A549 (cell line): ENCODE data around the gene ZXDC. TPM values are rescaled to one million over a fixed set of nuclear protein-coding genes. Genes with fewer than 3 reads are reported as not detected.

ENCODE experiments used
- ATAC-seq, 2 experiments: fragments of 200-7000 bp in 1 of 2; fragments of >200 bp in 1 of 2; cut with Nextera tagmentation in 1 of 2; cut with Tn5 transposase in 1 of 2; 3 replicates each; pipeline versions ENCODE4 v1.8.0 to v1.9.1; 2018 to 2020; ENCODE audit warnings: mild to moderate bottlenecking in 1 of 2, moderate library complexity in 1 of 2
- CTCF ChIA-PET: fragments of 300-600 bp; sonication (Branson Sonifier 250); formaldehyde crosslinking; extraction: SDS; loops from one replicate; lab custom pipeline; 2021; ENCODE audit warnings: antibody characterized with exemption, inconsistent platforms; lab: Yijun Ruan, JAX
- POLR2A ChIA-PET: fragments of 350-600 bp; formaldehyde crosslinking; extraction: SDS; loops from one replicate; lab custom pipeline; 2021; ENCODE audit warnings: antibody characterized with exemption, inconsistent platforms; lab: Yijun Ruan, JAX
- DNase-seq, 2 experiments: peaks; one replicate each; pipeline versions ENCODE4 v3.0.0 to v3.0.0-alpha.2; 2011 to 2016; ENCODE audit warnings: low read depth in 1 of 2, low spot score in 1 of 2
- FAIRE-seq: peaks from 2 replicates; lab custom pipeline; 2011; peaks lifted over from hg19 to GRCh38; lab: Jason Lieb, UNC
- H3K27ac ChIP-seq, 2 experiments: fragments of >200 bp; sonication (Bioruptor Twin); formaldehyde crosslinking; 3 replicates each; pipeline ENCODE4 v1.5.1; 2016 to 2017
- H3K4me1 ChIP-seq: fragments of >200 bp; sonication (Bioruptor Twin); formaldehyde crosslinking; 3 replicates; pipeline ENCODE4 v1.6.1; 2016
- H3K4me2 ChIP-seq: fragments of >200 bp; sonication (Bioruptor Twin); formaldehyde crosslinking; 3 replicates; pipeline ENCODE4 v1.6.1; 2016
- H3K4me3 ChIP-seq: fragments of >200 bp; sonication (Bioruptor Twin); formaldehyde crosslinking; 3 replicates; pipeline ENCODE4 v1.5.1; 2016
- H3K9me3 ChIP-seq: fragments of >200 bp; sonication (Bioruptor Twin); formaldehyde crosslinking; 3 replicates; pipeline ENCODE4 v1.6.1; 2016
- BHLHE40 ChIP-seq: IDR thresholded peaks from 2 replicates; pipeline ENCODE4 v1.6.1; 2012; ENCODE audit warnings: low read depth, low read length, inconsistent platforms
- CBX8 ChIP-seq: fragments of 200-600 bp; sonication (generic); IDR thresholded peaks from 2 replicates; pipeline ENCODE4 v1.6.1; 2016
- CEBPB ChIP-seq, 2 experiments: fragments of >200 bp in 1 of 2; sonication (Bioruptor Twin) in 1 of 2; formaldehyde crosslinking in 1 of 2; IDR thresholded peaks; 2 replicates each; pipeline ENCODE4 v1.6.1; 2012 to 2016
- EP300 ChIP-seq, 2 experiments: fragments of >200 bp; sonication (Bioruptor Twin); formaldehyde crosslinking; IDR thresholded peaks; 2 replicates in 1 of 2; 3 replicates in 1 of 2; pipeline ENCODE4 v1.6.1; 2016 to 2017
- ESRRA ChIP-seq: fragments of 150-350 bp; IDR thresholded peaks from 2 replicates; pipeline ENCODE4 v1.6.1; 2014; ENCODE audit warnings: mild to moderate bottlenecking, low read length, borderline replicate concordance
- FOSB ChIP-seq: fragments of 250-450 bp; sonication (Bioruptor Pico); IDR thresholded peaks from 2 replicates; pipeline ENCODE4 v1.5.0; 2020; ENCODE audit warnings: mild to moderate bottlenecking, moderate library complexity
- HEYL ChIP-seq: fragments of 250-450 bp; sonication (Bioruptor Pico); IDR thresholded peaks from 2 replicates; pipeline ENCODE4 v1.8.0; 2021; ENCODE audit warnings: mild to moderate bottlenecking, moderate library complexity
- JUN ChIP-seq, 2 experiments: fragments of >200 bp; sonication (Bioruptor Twin); formaldehyde crosslinking; IDR thresholded peaks; 2 replicates in 1 of 2; 3 replicates in 1 of 2; pipeline ENCODE4 v1.6.1; 2016 to 2017
- JUNB ChIP-seq: fragments of >200 bp; sonication (Bioruptor Twin); formaldehyde crosslinking; IDR thresholded peaks from 2 replicates; pipeline ENCODE4 v1.6.1; 2016
- MAZ ChIP-seq: fragments of 150-350 bp; IDR thresholded peaks from 2 replicates; pipeline ENCODE4 v1.6.1; 2014; ENCODE audit warnings: antibody characterized with exemption, low read depth, low read length, borderline replicate concordance
- NR3C1 ChIP-seq: fragments of >200 bp; sonication (Bioruptor Twin); formaldehyde crosslinking; IDR thresholded peaks from 3 replicates; pipeline ENCODE4 v1.6.1; 2017
- PHF8 ChIP-seq: fragments of 200-600 bp; sonication (generic); IDR thresholded peaks from 2 replicates; pipeline ENCODE4 v1.6.1; 2016; ENCODE audit warnings: low read depth, mild to moderate bottlenecking, antibody characterized with exemption, moderate library complexity, borderline replicate concordance
- POLR2AphosphoS2 ChIP-seq: conservative IDR thresholded peaks from 2 replicates; pipeline ENCODE4 v1.6.1; 2012; ENCODE audit warnings: low read length, improper control_type of control experiment, inconsistent platforms
- RAD21 ChIP-seq, 2 experiments: fragments of >200 bp in 1 of 2; sonication (Bioruptor Twin) in 1 of 2; formaldehyde crosslinking in 1 of 2; IDR thresholded peaks in 1 of 2; conservative IDR thresholded peaks in 1 of 2; 2 replicates in 1 of 2; 3 replicates in 1 of 2; pipeline ENCODE4 v1.6.1; 2012 to 2018; ENCODE audit warnings: inconsistent platforms in 1 of 2
- RARB ChIP-seq: fragments of 250-450 bp; sonication (Bioruptor Pico); IDR thresholded peaks from 2 replicates; pipeline ENCODE4 v1.8.0; 2021; ENCODE audit warnings: mild to moderate bottlenecking, moderate library complexity
- RFX5 ChIP-seq: fragments of 450-650 bp; IDR thresholded peaks from 2 replicates; pipeline ENCODE4 v1.7.1; 2014; ENCODE audit warnings: antibody characterized with exemption, mild to moderate bottlenecking, moderate library complexity
- SMC3 ChIP-seq: fragments of >200 bp; sonication (Bioruptor Twin); formaldehyde crosslinking; IDR thresholded peaks from 3 replicates; pipeline ENCODE4 v1.6.1; 2018; ENCODE audit warnings: inconsistent platforms
- WGBS: methylation state at CpG from one replicate; pipeline ENCODE4 v1.1.6; 2017; ENCODE audit errors: missing lambda C conversion rate; 5-methylcytosine and 5-hydroxymethylcytosine counted together
- polyA plus RNA-seq, 4 experiments: library from polyadenylated mRNA; depleted of rRNA in 3 of 4; stranded (reverse); fragments of >200 nt; fragmentation: RNase III in 1 of 4; extraction: RNeasy Plus Mini Kit Qiagen cat#74134 plus additional on column Dnase treatment in 1 of 4; gene quantifications; 2 replicates in 3 of 4; 3 replicates in 1 of 4; pipeline ENCODE4 v1.2.3, GENCODE V29; 2011 to 2017
- TF ChIP-seq, protein P1 (sequence below): fragments of >200 bp; sonication (Bioruptor Twin); formaldehyde crosslinking; IDR thresholded peaks from 2 replicates; pipeline ENCODE4 v1.6.1; 2016
- TF ChIP-seq, protein P2 (sequence below): fragments of >200 bp; sonication (Bioruptor Twin); formaldehyde crosslinking; IDR thresholded peaks from 3 replicates; pipeline ENCODE4 v1.5.1; 2016
- TF ChIP-seq, protein P3 (sequence below): IDR thresholded peaks from 2 replicates; pipeline ENCODE4 v1.6.1; 2012
- TF ChIP-seq, protein P4 (sequence below): IDR thresholded peaks from 2 replicates; pipeline ENCODE4 v1.6.1; 2012
- TF ChIP-seq, protein P5 (sequence below): fragments of >200 bp; sonication (Bioruptor Twin); formaldehyde crosslinking; IDR thresholded peaks from 3 replicates; pipeline ENCODE4 v1.6.1; 2016

ZXDC gene
- polyA plus RNA-seq, 2 of the 4 experiments (the other 2 are of a cell fraction) = 6.0 to 8.5 TPM

DNA sequence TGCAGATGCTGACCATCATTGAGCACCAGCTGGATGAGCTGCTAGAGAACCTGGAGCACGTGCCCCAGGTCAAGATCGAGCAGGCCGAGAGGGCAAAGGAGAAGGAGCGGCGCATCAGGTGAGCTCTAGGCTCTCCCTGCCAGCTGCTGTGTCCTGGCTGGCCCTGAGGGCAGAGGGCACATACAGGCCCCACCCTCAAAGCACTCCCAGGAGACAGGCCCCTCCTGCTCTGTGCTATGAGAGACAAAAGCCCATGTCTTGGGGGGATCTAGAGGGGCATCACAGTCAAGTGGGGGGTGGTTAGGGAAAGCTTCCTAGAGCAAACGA, 41.5 kb downstream of the ZXDC start:
- Histone ChIP-seq H3K4me1 (no peaks in the 10 kb centered on the region), H3K4me2 (no peak overlapping the region), H3K4me3 (no peak overlapping the region), H3K9me3 (no peaks in the 10 kb centered on the region), H3K27ac (no peak overlapping the region)
- FAIRE-seq = no peak
- 97% methylated on average over 6 of the region's 6 CpGs for WGBS
- POLR2A ChIA-PET = no interaction called here
- no peak for ATAC-seq
- TF ChIP-seq, protein P1, sequence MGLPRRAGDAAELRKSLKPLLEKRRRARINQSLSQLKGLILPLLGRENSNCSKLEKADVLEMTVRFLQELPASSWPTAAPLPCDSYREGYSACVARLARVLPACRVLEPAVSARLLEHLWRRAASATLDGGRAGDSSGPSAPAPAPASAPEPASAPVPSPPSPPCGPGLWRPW = no peak
- TF ChIP-seq HEYL (CRISPR knock-in tag) (no peak), JUNB (no peak), FOSB (CRISPR knock-in tag) (no peak), JUN (IDR thresholded peaks at IDR 0.05) (no peak), RAD21 (conservative IDR thresholded peaks at IDR 0.05 in 1 of 2, IDR thresholded peaks at IDR 0.05 in 1 of 2) (no peak), RFX5 (no peak)
- DNase-seq = no peak
- CTCF ChIA-PET = no interaction called here

DNA sequence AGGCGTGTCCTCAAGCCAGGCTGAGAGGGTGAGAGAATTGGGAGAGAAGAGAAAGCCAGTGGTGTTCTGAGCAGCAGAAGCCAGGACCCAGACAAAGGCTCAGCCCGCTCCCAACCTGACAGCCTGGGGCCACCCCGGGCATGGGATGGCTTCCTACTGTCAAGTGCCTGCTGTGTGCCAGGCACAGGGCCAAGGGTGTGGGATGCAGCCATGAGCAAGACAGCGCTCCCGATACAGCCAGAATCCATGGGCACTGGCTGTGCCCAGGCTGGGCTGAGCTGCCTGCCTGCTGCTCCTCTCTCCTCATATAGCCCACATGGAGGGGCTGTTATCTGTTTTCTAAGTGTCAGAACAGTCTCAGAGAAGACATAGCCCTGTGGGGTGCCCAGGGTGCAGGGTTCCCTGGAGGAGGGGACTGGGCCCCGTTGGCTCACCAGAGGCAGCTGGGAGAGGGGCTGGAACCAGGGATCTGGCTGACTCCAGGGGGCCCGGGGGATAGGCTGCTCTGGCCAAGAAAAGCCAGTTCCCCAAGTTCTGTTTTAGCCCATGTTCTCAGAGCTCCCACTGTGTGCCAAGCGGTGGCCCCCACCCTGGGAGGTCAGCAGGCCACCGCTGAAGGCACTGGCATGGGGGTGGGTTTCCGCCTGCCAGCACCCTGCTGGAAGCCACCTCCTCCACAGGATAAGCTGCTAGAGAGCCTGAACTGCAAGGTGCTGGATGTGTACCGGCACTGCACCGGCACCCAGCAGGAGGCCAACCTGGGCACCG, 42.0 kb downstream of the ZXDC start:
- Histone ChIP-seq H3K4me1 (no peaks in the 10 kb centered on the region), H3K27ac (no peak overlapping the region), H3K9me3 (no peaks in the 10 kb centered on the region), H3K4me3 (no peak overlapping the region), H3K4me2 (no peak overlapping the region)
- ChIA-PET POLR2A (no interaction called here), CTCF (no interaction called here)
- FAIRE-seq = no peak
- no peak for ATAC-seq
- 70% methylated on average over 5 of the region's 13 CpGs for WGBS
- no peak for DNase-seq
- TF ChIP-seq EP300 (IDR thresholded peaks at IDR 0.05) (no peak), CBX8 (no peak), MAZ (no peak), SMC3 (no peak), JUN (IDR thresholded peaks at IDR 0.05) (no peak), ESRRA (no peak), HEYL (CRISPR knock-in tag) (no peak), FOSB (CRISPR knock-in tag) (no peak), POLR2AphosphoS2 (no peak), CEBPB (IDR thresholded peaks at IDR 0.05) (no peak), PHF8 (no peak), BHLHE40 (no peak), RFX5 (no peak), NR3C1 (no peak), RARB (CRISPR knock-in tag) (no peak)
- TF ChIP-seq, protein P2, sequence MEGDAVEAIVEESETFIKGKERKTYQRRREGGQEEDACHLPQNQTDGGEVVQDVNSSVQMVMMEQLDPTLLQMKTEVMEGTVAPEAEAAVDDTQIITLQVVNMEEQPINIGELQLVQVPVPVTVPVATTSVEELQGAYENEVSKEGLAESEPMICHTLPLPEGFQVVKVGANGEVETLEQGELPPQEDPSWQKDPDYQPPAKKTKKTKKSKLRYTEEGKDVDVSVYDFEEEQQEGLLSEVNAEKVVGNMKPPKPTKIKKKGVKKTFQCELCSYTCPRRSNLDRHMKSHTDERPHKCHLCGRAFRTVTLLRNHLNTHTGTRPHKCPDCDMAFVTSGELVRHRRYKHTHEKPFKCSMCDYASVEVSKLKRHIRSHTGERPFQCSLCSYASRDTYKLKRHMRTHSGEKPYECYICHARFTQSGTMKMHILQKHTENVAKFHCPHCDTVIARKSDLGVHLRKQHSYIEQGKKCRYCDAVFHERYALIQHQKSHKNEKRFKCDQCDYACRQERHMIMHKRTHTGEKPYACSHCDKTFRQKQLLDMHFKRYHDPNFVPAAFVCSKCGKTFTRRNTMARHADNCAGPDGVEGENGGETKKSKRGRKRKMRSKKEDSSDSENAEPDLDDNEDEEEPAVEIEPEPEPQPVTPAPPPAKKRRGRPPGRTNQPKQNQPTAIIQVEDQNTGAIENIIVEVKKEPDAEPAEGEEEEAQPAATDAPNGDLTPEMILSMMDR = no peak
- TF ChIP-seq, protein P3, sequence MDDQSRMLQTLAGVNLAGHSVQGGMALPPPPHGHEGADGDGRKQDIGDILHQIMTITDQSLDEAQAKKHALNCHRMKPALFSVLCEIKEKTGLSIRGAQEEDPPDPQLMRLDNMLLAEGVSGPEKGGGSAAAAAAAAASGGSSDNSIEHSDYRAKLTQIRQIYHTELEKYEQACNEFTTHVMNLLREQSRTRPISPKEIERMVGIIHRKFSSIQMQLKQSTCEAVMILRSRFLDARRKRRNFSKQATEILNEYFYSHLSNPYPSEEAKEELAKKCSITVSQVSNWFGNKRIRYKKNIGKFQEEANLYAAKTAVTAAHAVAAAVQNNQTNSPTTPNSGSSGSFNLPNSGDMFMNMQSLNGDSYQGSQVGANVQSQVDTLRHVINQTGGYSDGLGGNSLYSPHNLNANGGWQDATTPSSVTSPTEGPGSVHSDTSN = no peak
- TF ChIP-seq, protein P1 = no peak
- TF ChIP-seq, protein P4, sequence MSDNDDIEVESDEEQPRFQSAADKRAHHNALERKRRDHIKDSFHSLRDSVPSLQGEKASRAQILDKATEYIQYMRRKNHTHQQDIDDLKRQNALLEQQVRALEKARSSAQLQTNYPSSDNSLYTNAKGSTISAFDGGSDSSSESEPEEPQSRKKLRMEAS = no peak
- TF ChIP-seq, protein P5, sequence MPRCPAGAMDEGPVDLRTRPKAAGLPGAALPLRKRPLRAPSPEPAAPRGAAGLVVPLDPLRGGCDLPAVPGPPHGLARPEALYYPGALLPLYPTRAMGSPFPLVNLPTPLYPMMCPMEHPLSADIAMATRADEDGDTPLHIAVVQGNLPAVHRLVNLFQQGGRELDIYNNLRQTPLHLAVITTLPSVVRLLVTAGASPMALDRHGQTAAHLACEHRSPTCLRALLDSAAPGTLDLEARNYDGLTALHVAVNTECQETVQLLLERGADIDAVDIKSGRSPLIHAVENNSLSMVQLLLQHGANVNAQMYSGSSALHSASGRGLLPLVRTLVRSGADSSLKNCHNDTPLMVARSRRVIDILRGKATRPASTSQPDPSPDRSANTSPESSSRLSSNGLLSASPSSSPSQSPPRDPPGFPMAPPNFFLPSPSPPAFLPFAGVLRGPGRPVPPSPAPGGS = no peak
